ENCODE results near the gene ACVR1. TPM values are rescaled to one million over a fixed set of nuclear protein-coding genes. Genes with fewer than 3 reads are reported as not detected.

Gene ACVR1
- total and polyA plus RNA-seq, 4 donors, result 7.5 to 38.3 (median 23.4) TPM

DNA sequence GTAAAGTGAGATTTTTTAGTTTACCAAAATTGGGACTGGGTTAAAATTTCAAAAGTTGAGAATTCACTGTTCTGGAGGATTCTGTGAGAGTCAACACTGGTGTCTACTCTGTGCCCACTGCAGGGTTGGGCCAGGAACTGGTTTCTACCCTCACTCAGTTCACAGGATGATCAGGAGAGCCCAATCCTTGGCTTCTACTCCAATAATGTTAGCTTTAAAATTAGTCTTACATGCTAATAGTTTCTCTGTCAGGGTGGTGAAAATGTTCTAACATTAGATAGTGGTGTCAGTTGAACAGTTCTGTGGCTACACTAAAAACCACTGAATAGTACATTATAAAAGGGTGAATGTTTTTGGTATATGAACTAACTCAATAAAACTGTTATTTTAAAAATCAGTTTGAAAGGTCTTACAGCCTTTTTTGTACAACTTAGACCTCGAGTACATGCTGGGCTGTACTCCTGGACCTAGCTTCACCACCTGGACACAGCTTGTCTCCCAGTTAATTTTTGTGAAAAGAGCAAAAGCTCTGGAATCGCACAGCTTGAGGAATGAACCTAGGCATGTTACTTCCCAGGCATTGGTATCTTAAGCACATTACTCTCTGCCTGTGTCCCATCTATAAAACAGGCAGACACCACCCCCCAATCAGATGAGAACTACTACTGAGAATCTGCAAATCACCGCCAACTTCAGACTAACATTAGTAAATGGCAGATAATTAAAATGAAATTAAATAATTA lies 44.4 kb downstream of the ACVR1 start:
- Histone ChIP-seq H3K4me1 (ENCODE audit: control insufficient read depth in 5 of 5, insufficient read depth in 5 of 5, low read length in 5 of 5) (peaks cover 0 to 24% (median 9%) of the 10 kb centered on the region in 5 donors), H3K27ac (ENCODE audit: low read depth in 1 of 2, low read length in 1 of 2) (peak overlapping the region; percentile 43 to 67), H3K9me3 (ENCODE audit: control insufficient read depth in 4 of 4, insufficient read depth in 3 of 4, low read length in 3 of 4) (no peaks in the 10 kb centered on the region), H3K27me3 (ENCODE audit: control insufficient read depth in 3 of 3, insufficient read depth in 3 of 3, low read length in 2 of 3) (no peaks in the 10 kb centered on the region), H3K36me3 (ENCODE audit: control insufficient read depth in 4 of 4, insufficient read depth in 4 of 4, low read length in 4 of 4) (no peaks in the 10 kb centered on the region), H3K4me3 (no peak overlapping the region), H3K9ac (ENCODE audit: insufficient read depth in 1 of 2, low read length in 2 of 2) (no peak overlapping the region)
- ATAC-seq (ENCODE audit: insufficient read depth, low FRiP score) (no peak), DNase-seq (no peak)
- TF ChIP-seq, protein P1, sequence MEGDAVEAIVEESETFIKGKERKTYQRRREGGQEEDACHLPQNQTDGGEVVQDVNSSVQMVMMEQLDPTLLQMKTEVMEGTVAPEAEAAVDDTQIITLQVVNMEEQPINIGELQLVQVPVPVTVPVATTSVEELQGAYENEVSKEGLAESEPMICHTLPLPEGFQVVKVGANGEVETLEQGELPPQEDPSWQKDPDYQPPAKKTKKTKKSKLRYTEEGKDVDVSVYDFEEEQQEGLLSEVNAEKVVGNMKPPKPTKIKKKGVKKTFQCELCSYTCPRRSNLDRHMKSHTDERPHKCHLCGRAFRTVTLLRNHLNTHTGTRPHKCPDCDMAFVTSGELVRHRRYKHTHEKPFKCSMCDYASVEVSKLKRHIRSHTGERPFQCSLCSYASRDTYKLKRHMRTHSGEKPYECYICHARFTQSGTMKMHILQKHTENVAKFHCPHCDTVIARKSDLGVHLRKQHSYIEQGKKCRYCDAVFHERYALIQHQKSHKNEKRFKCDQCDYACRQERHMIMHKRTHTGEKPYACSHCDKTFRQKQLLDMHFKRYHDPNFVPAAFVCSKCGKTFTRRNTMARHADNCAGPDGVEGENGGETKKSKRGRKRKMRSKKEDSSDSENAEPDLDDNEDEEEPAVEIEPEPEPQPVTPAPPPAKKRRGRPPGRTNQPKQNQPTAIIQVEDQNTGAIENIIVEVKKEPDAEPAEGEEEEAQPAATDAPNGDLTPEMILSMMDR (IDR thresholded peaks at IDR 0.05; ENCODE audit: control extremely low read depth, extremely low read depth), result no peak
- 90 to 97% methylated on average over 3 of the region's 3 CpGs for whole genome bisulfite sequencing, 2 donors

DNA sequence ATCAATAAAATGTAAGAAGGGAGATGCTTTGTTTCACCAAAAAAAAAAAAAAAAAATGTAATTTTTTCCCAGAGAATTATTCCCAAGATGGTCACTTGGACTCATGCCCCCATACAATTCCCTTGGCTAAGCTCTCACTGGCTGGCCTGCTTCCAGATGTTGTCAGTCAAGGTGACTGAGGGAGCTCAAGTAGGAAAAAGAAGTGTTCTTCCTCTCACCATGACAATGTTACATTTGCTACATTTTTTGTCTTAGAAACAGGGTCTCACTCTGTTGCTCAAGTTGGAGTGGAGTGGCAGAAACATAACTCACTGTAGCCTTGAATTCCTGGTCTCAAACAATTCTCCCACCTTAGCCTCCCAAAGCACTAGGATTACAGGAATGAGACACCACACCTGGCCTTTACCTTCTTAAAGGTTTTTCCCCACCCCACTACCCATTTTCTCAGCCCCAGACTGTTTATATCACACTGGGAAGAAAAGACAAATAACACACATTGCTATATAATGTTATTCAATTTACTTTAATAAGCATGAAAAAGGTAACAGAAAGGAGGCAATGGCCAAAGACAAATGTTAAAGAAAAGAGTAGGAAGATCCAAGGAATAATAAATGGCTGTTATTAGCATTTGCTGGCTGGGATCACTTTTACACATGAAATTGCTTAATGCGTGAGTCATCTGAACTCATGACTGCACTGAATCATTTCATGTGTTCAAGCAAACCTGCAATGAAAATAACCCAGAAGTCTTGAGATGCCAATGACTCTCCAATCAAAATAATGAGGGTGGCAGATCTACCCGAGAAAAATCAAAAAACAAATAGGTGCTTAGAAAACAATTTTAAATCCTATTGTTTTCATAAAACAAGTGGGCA lies 45.2 kb downstream of the ACVR1 start:
- Histone ChIP-seq H3K36me3 (ENCODE audit: control insufficient read depth in 4 of 4, insufficient read depth in 4 of 4, low read length in 4 of 4) (no peaks in the 10 kb centered on the region), H3K27ac (ENCODE audit: low read depth in 1 of 2, low read length in 1 of 2) (peak overlapping the region; percentile 61 to 75), H3K27me3 (ENCODE audit: control insufficient read depth in 3 of 3, insufficient read depth in 3 of 3, low read length in 2 of 3) (no peaks in the 10 kb centered on the region), H3K4me1 (ENCODE audit: control insufficient read depth in 5 of 5, insufficient read depth in 5 of 5, low read length in 5 of 5) (peaks cover 0 to 18% (median 6%) of the 10 kb centered on the region in 5 donors), H3K4me3 (no peak overlapping the region), H3K9me3 (ENCODE audit: control insufficient read depth in 4 of 4, insufficient read depth in 3 of 4, low read length in 3 of 4) (no peaks in the 10 kb centered on the region), H3K9ac (ENCODE audit: insufficient read depth in 1 of 2, low read length in 2 of 2) (no peak overlapping the region)
- peak; percentile 82 for ATAC-seq (ENCODE audit: insufficient read depth, low FRiP score)
- TF ChIP-seq, protein P1 (IDR thresholded peaks at IDR 0.05; ENCODE audit: control extremely low read depth, extremely low read depth), result no peak
- 53 to 68% methylated on average over 2 of the region's 2 CpGs for WGBS, 2 donors
- DNase-seq, result peak in 1 of 3 donors; percentile 35

DNA sequence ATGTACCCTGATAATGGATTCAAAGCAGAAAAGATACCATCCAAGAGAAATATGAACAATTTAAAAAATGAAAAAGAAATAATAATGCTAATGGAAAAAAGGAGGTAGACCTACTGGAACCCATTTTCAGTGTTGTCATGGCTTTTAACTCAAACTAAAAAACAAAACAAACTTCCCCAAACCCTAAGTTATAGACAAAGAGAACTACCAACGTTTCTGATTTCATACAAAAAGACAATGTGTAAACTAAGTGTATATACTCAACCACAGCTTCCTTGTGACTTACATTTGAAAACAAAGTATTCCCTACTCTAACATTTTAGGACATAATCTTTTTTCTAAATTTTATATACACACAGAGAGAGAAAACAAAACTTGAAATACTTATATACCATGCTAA lies 45.9 kb downstream of the ACVR1 start:
- H3K27me3 ChIP-seq (ENCODE audit: control insufficient read depth in 3 of 3, insufficient read depth in 3 of 3, low read length in 2 of 3), result no peaks in the 10 kb centered on the region
- no peak overlapping the region for H3K27ac ChIP-seq (ENCODE audit: low read depth in 1 of 2, low read length in 1 of 2)
- H3K4me3 ChIP-seq, result no peak overlapping the region

More for the DNA sequence above, 45.9 kb downstream of the ACVR1 start:
- H3K9ac ChIP-seq (ENCODE audit: insufficient read depth in 1 of 2, low read length in 2 of 2), result no peak overlapping the region
- DNase-seq, result no peak
- H3K4me1 ChIP-seq (ENCODE audit: control insufficient read depth in 5 of 5, insufficient read depth in 5 of 5, low read length in 5 of 5), result peaks cover 0 to 16% (median 5%) of the 10 kb centered on the region in 5 donors
- no peaks in the 10 kb centered on the region for H3K9me3 ChIP-seq (ENCODE audit: control insufficient read depth in 4 of 4, insufficient read depth in 3 of 4, low read length in 3 of 4)
- ATAC-seq (ENCODE audit: insufficient read depth, low FRiP score), result no peak
- WGBS, 2 donors, result 28 to 44% methylated on average over 1 of the region's 1 CpG
- TF ChIP-seq, protein P1 (IDR thresholded peaks at IDR 0.05; ENCODE audit: control extremely low read depth, extremely low read depth), result no peak
- no peaks in the 10 kb centered on the region for H3K36me3 ChIP-seq (ENCODE audit: control insufficient read depth in 4 of 4, insufficient read depth in 4 of 4, low read length in 4 of 4)

Data from lung (tissue), 12 donors.